H9 (cell line): ENCODE results near the gene SPOP. TPM values are rescaled to one million over a fixed set of nuclear protein-coding genes. Genes with fewer than 3 reads are reported as not detected.

Source experiments
- DNase-seq: peaks from one replicate; pipeline ENCODE4 v3.0.0-alpha.2; 2017
- H2AFZ ChIP-seq: one replicate; pipeline ENCODE4 v1.6.1; 2013; ENCODE audit warnings: mild to moderate bottlenecking, low read length, control low read depth, moderate library complexity
- H2AK5ac ChIP-seq: 2 replicates; pipeline ENCODE4 v1.6.1; 2013; ENCODE audit warnings: low read length, control low read depth, mixed read lengths; ENCODE audit not compliant: insufficient read length
- H2BK120ac ChIP-seq: one replicate; pipeline ENCODE4 v1.6.1; 2013; ENCODE audit warnings: low read depth, mild to moderate bottlenecking, low read length, control low read depth, inconsistent platforms; ENCODE audit not compliant: poor library complexity, severe bottlenecking
- H2BK12ac ChIP-seq: 2 replicates; pipeline ENCODE4 v1.6.1; 2013; ENCODE audit warnings: low read length, control low read depth, mixed read lengths, low read depth; ENCODE audit not compliant: insufficient read length
- H2BK15ac ChIP-seq: 2 replicates; pipeline ENCODE4 v1.6.1; 2013; ENCODE audit warnings: low read depth, low read length, control low read depth
- H2BK20ac ChIP-seq: one replicate; pipeline ENCODE4 v1.6.1; 2013; ENCODE audit warnings: low read depth, mild to moderate bottlenecking, low read length, control low read depth, inconsistent platforms; ENCODE audit not compliant: poor library complexity, severe bottlenecking
- H2BK5ac ChIP-seq: 2 replicates; pipeline ENCODE4 v1.6.1; 2013; ENCODE audit warnings: low read length, control low read depth, mixed read lengths; ENCODE audit not compliant: insufficient read length
- H3K14ac ChIP-seq: 2 replicates; pipeline ENCODE4 v1.6.1; 2013; ENCODE audit warnings: low read length, control low read depth; ENCODE audit not compliant: insufficient read depth
- H3K18ac ChIP-seq: 2 replicates; pipeline ENCODE4 v1.6.1; 2013; ENCODE audit warnings: low read depth, mild to moderate bottlenecking, mixed read lengths, low read length, control low read depth; ENCODE audit not compliant: insufficient read length
- H3K23ac ChIP-seq: 2 replicates; pipeline ENCODE4 v1.6.1; 2013; ENCODE audit warnings: low read length, control low read depth, mixed read lengths, low read depth; ENCODE audit not compliant: insufficient read length
- H3K23me2 ChIP-seq: 2 replicates; pipeline ENCODE4 v1.6.1; 2013; ENCODE audit warnings: low read depth, mild to moderate bottlenecking, mixed read lengths, low read length, control low read depth; ENCODE audit not compliant: insufficient read length, poor library complexity, severe bottlenecking
- H3K27ac ChIP-seq: 2 replicates; pipeline ENCODE4 v1.5.1; 2013; ENCODE audit warnings: low read length, control low read depth, mixed read lengths, low read depth; ENCODE audit not compliant: insufficient read length
- H3K27me3 ChIP-seq: 2 replicates; pipeline ENCODE4 v1.6.1; 2013; ENCODE audit warnings: low read length, control low read depth, inconsistent platforms; ENCODE audit not compliant: insufficient read depth
- H3K4ac ChIP-seq: 2 replicates; pipeline ENCODE4 v1.6.1; 2013; ENCODE audit warnings: low read depth, mild to moderate bottlenecking, control low read depth, inconsistent platforms, low read length, moderate library complexity
- H3K4me1 ChIP-seq: 2 replicates; pipeline ENCODE4 v1.6.1; 2013; ENCODE audit warnings: low read length, control low read depth, inconsistent platforms; ENCODE audit not compliant: insufficient read depth
- H3K4me2 ChIP-seq: 2 replicates; pipeline ENCODE4 v1.6.1; 2013; ENCODE audit warnings: low read length, control low read depth, mixed read lengths; ENCODE audit not compliant: insufficient read length, insufficient read depth
- H3K56ac ChIP-seq: 2 replicates; pipeline ENCODE4 v1.6.1; 2013; ENCODE audit warnings: low read depth, mild to moderate bottlenecking, mixed read lengths, low read length, control low read depth; ENCODE audit not compliant: insufficient read length
- H3K79me1 ChIP-seq: 2 replicates; pipeline ENCODE4 v1.6.1; 2013; ENCODE audit warnings: low read depth, mild to moderate bottlenecking, moderate library complexity, low read length, control low read depth, inconsistent platforms; ENCODE audit not compliant: insufficient read depth, poor library complexity, severe bottlenecking
- H3K79me2 ChIP-seq: 2 replicates; pipeline ENCODE4 v1.6.1; 2013; ENCODE audit warnings: low read length, control low read depth, inconsistent platforms; ENCODE audit not compliant: insufficient read depth
- H3K9ac ChIP-seq: 2 replicates; pipeline ENCODE4 v1.6.1; 2013; ENCODE audit warnings: low read length, control low read depth, mixed read lengths; ENCODE audit not compliant: insufficient read length; ENCODE audit errors: extremely low read depth
- H3K9me3 ChIP-seq: one replicate; pipeline ENCODE4 v1.6.1; 2013; ENCODE audit warnings: low read depth, low read length, inconsistent platforms; ENCODE audit not compliant: control insufficient read depth
- H3T11ph ChIP-seq: one replicate; pipeline ENCODE4 v1.6.1; 2013; ENCODE audit warnings: mild to moderate bottlenecking, low read length, control low read depth, inconsistent platforms
- H4K20me1 ChIP-seq: one replicate; pipeline ENCODE4 v1.6.1; 2013; ENCODE audit not compliant: control insufficient read depth, insufficient read length, insufficient read depth
- H4K5ac ChIP-seq: 2 replicates; pipeline ENCODE4 v1.6.1; 2013; ENCODE audit warnings: low read depth, mild to moderate bottlenecking, mixed read lengths, low read length, control low read depth; ENCODE audit not compliant: insufficient read length
- H4K8ac ChIP-seq: replicated peaks from 2 replicates; pipeline ENCODE4 v1.6.1; 2013; ENCODE audit warnings: low read length, control low read depth, mixed read lengths, low read depth; ENCODE audit not compliant: insufficient read length
- H4K91ac ChIP-seq: 2 replicates; pipeline ENCODE4 v1.6.1; 2013; ENCODE audit warnings: low read depth, mild to moderate bottlenecking, moderate library complexity, mixed read lengths, low read length, control low read depth; ENCODE audit not compliant: insufficient read length
- H3K27ac Mint-ChIP-seq, 3 experiments: 2 replicates in 2 of 3; 3 replicates in 1 of 3; pipeline ENCODE4 v1.8.0; 2020 to 2021; ENCODE audit warnings: mixed read lengths in 3 of 3, mild to moderate bottlenecking in 1 of 3, moderate library complexity in 1 of 3
- H3K27me3 Mint-ChIP-seq: 2 replicates; pipeline ENCODE4 v1.8.0; 2021; ENCODE audit warnings: low read depth, mild to moderate bottlenecking, moderate library complexity, mixed read lengths
- H3K36me3 Mint-ChIP-seq, 3 experiments: 2 replicates in 2 of 3; 3 replicates in 1 of 3; pipeline ENCODE4 v1.8.0; 2020 to 2021; ENCODE audit warnings: low read depth in 3 of 3, mixed read lengths in 3 of 3; ENCODE audit not compliant: insufficient read depth in 1 of 3
- H3K4me1 Mint-ChIP-seq, 2 experiments: 2 replicates each; pipeline ENCODE4 v1.8.0; 2020; ENCODE audit warnings: mixed read lengths in 2 of 2
- H3K4me3 Mint-ChIP-seq, 2 experiments: 2 replicates in 1 of 2; 3 replicates in 1 of 2; pipeline ENCODE4 v1.8.0; 2020 to 2021; ENCODE audit warnings: mild to moderate bottlenecking in 2 of 2, mixed read lengths in 2 of 2, moderate library complexity in 1 of 2
- H3K9me3 Mint-ChIP-seq, 2 experiments: 2 replicates in 1 of 2; 3 replicates in 1 of 2; pipeline ENCODE4 v1.8.0; 2020; ENCODE audit warnings: mild to moderate bottlenecking in 2 of 2, mixed read lengths in 2 of 2, moderate library complexity in 1 of 2
- CTCF ChIP-seq: fragments of 200-600 bp; sonication (generic); conservative IDR thresholded peaks from 3 replicates; pipeline ENCODE4 v1.8.0; 2021; ENCODE audit warnings: antibody characterized with exemption, mild to moderate bottlenecking
- WGBS: extraction: QIAGEN DNeasy Blood & Tissue Kit; methylation state at CpG from one replicate; pipeline ENCODE4 v1.1.7; 2013; ENCODE audit warnings: missing lambda C conversion rate, low lambda C conversion rate, mixed read lengths; ENCODE audit not compliant: insufficient read length; ENCODE audit errors: extremely low coverage; 5-methylcytosine and 5-hydroxymethylcytosine counted together
- total RNA-seq: library from RNA; stranded (reverse); gene quantifications from 2 replicates; pipeline ENCODE4 v1.2.1, GENCODE V29; 2021

Gene SPOP
- total RNA-seq, 1 experiment from 2014 or later, result 33.7 TPM

DNA sequence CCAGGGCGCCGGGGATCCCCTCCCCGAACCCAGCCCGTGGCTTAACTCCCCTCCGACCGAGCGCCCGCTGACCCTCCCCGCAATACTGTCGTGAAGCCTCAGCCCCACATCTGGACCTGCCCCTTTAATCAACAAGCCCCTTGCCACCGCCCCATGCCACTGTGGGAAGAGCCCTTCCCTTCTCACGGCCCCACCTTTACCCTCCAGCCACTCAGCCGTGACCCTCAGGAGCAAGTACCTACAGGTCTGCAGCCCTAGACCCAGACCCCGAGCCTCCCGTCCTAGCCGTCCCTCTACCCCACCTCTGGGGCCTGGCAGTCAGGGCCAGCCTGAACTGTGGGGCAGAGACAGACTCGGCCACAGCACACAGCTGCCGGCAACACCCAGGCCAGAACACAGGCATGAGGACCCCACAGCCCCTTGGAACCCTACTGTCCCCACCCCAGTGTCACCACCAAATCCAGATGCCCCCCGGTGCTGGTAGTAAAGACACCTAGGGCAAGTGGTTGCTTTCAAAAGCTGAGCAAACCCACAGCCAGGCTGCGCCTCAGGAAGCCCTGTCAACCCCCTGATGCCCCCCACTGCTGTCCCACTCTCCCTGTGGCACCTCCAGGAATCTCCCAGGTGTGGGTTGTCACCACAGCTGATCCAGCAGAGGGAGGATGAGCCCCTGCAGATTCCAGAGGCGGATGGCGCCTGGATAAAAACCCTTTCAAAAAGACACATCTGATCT, 100.8 kb downstream of the SPOP start:
- no peaks in the 10 kb centered on the region for H4K20me1 ChIP-seq
- Mint-ChIP-seq H3K36me3 (no peaks in the 10 kb centered on the region), H3K27ac (no peak overlapping the region), H3K4me1 (peaks cover 28 to 40% of the 10 kb centered on the region in 2 experiments), H3K9me3 (no peaks in the 10 kb centered on the region; a peak in 1 of 5 replicates), H3K4me3 (peak overlapping the region; percentile 88 to 96), H3K27me3 (peaks cover 51% of the 10 kb centered on the region)
- no peak for TF ChIP-seq CTCF
- H3K9me3 ChIP-seq, result no peaks in the 10 kb centered on the region
- no CpG with 5 or more reads among the region's 22 CpGs for WGBS
- no peak overlapping the region for H2BK5ac ChIP-seq
- no peak overlapping the region for H2AFZ ChIP-seq
- H2BK12ac ChIP-seq, result no peak overlapping the region
- H2BK15ac ChIP-seq, result no peak overlapping the region
- no peaks in the 10 kb centered on the region for H3K79me2 ChIP-seq
- peak overlapping the region; percentile 57 for H3K4me2 ChIP-seq
- no peak overlapping the region for H2BK120ac ChIP-seq
- H3K18ac ChIP-seq, result no peak overlapping the region
- H3K23ac ChIP-seq, result no peak overlapping the region
- no peak overlapping the region for H4K91ac ChIP-seq
- no peak overlapping the region for H4K5ac ChIP-seq
- no peak overlapping the region for H3K9ac ChIP-seq
- peaks cover 3% of the 10 kb centered on the region; the same call in 1 of the 2 replicates for H3K27me3 ChIP-seq
- DNase-seq, result peak; percentile 45
- H3K23me2 ChIP-seq, result peaks cover 4% of the 10 kb centered on the region
- H2AK5ac ChIP-seq, result no peak overlapping the region
- no peak overlapping the region for H3K14ac ChIP-seq
- H3K79me1 ChIP-seq, result no peaks in the 10 kb centered on the region
- H2BK20ac ChIP-seq, result no peak overlapping the region
- no peak overlapping the region for H3K56ac ChIP-seq
- H4K8ac ChIP-seq, result no peak overlapping the region
- H3T11ph ChIP-seq, result no peak overlapping the region
- H3K4ac ChIP-seq, result no peak overlapping the region
- H3K27ac ChIP-seq, result no peak overlapping the region
- H3K4me1 ChIP-seq, result peaks cover 3% of the 10 kb centered on the region; the same call in 1 of the 2 replicates
